ENCODE data around the gene SERAC1. TPM values are rescaled to one million over a fixed set of nuclear protein-coding genes. Genes with fewer than 3 reads are reported as not detected.

The SERAC1 gene
- total and polyA plus RNA-seq, 2 donors (not counting 1 experiment from before 2014, with no cell fraction given): 1.9 to 5.8 TPM

- TF ChIP-seq, protein P1, sequence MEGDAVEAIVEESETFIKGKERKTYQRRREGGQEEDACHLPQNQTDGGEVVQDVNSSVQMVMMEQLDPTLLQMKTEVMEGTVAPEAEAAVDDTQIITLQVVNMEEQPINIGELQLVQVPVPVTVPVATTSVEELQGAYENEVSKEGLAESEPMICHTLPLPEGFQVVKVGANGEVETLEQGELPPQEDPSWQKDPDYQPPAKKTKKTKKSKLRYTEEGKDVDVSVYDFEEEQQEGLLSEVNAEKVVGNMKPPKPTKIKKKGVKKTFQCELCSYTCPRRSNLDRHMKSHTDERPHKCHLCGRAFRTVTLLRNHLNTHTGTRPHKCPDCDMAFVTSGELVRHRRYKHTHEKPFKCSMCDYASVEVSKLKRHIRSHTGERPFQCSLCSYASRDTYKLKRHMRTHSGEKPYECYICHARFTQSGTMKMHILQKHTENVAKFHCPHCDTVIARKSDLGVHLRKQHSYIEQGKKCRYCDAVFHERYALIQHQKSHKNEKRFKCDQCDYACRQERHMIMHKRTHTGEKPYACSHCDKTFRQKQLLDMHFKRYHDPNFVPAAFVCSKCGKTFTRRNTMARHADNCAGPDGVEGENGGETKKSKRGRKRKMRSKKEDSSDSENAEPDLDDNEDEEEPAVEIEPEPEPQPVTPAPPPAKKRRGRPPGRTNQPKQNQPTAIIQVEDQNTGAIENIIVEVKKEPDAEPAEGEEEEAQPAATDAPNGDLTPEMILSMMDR (IDR thresholded peaks at IDR 0.05): no peak
- TF ChIP-seq EZH2 (IDR thresholded peaks at IDR 0.05; ENCODE audit: borderline replicate concordance, insufficient read depth, low read depth, low read length, poor library complexity, severe bottlenecking): no peak
Measured at GRCh38 chr6:158185729-158186456, 17.8 kb upstream of the SERAC1 start.

GRCh38 chr6:158184608-158185007, 16.5 kb upstream of the SERAC1 start:
- Mint-ChIP-seq H3K27ac (no peak overlapping the region), H3K27me3 (no peaks in the 10 kb centered on the region), H3K4me3 (no peak overlapping the region), H3K4me1 (peaks cover 5% of the 10 kb centered on the region), H3K9me3 (ENCODE audit: insufficient read depth) (no peaks in the 10 kb centered on the region)
- POLR2A ChIA-PET: no interaction called here
- Histone ChIP-seq H3K27ac (ENCODE audit: low read length in 2 of 2) (no peak overlapping the region), H3K4me3 (ENCODE audit: control extremely low read depth in 1 of 5, extremely low read depth in 1 of 5, insufficient read depth in 1 of 5, low read depth in 2 of 5, low read length in 4 of 5) (no peak overlapping the region), H3K36me3 (replicated peaks in 1 of 2; ENCODE audit: control extremely low read depth in 1 of 2, control insufficient read depth in 1 of 2, extremely low read depth in 1 of 2, insufficient read depth in 2 of 2, low read length in 1 of 2) (peaks cover 3 to 9% of the 10 kb centered on the region in 2 experiments), H3K27me3 (replicated peaks in 1 of 4; ENCODE audit: control extremely low read depth in 1 of 4, control insufficient read depth in 3 of 4, insufficient read depth in 4 of 4, low read length in 3 of 4) (no peaks in the 10 kb centered on the region), H3K9me3 (ENCODE audit: control extremely low read depth in 1 of 3, control insufficient read depth in 2 of 3, insufficient read depth in 1 of 3, low read length in 2 of 3) (peaks cover 0 to 11% (median 0%) of the 10 kb centered on the region in 3 donors), H3K79me2 (ENCODE audit: control insufficient read depth, insufficient read depth, low read length) (peaks cover 8% of the 10 kb centered on the region), H3K4me1 (ENCODE audit: control insufficient read depth in 2 of 2, insufficient read depth in 2 of 2, low read length in 2 of 2) (no peaks in the 10 kb centered on the region), H4K20me1 (ENCODE audit: control insufficient read depth, insufficient read depth, low read length, poor library complexity, severe bottlenecking) (no peaks in the 10 kb centered on the region), H3K9ac (ENCODE audit: low read length) (no peak overlapping the region), H3K4me2 (replicated peaks; ENCODE audit: low read depth, low read length, poor library complexity, severe bottlenecking) (no peak overlapping the region), H2AFZ (ENCODE audit: insufficient read depth, low read depth, low read length, poor library complexity, severe bottlenecking) (no peak overlapping the region)
- ATAC-seq (ENCODE audit: low read depth) (no peak), DNase-seq (no peak)
- intact Hi-C loops (cut with micrococcal nuclease): no loop called here
- CTCF ChIA-PET: interaction anchor here (0.7 kb wide), 1 partner anchor 188 kb away, joined by 3 read pairs; no protein-coding TSS in a partner anchor
- TF ChIP-seq EZH2 (IDR thresholded peaks at IDR 0.05; ENCODE audit: borderline replicate concordance, insufficient read depth, low read depth, low read length, poor library complexity, severe bottlenecking): no peak
- TF ChIP-seq, protein P1 (IDR thresholded peaks at IDR 0.05): no peak

More at GRCh38 chr6:158185729-158186456, 17.8 kb upstream of the SERAC1 start:
- POLR2A ChIA-PET: no interaction called here
- H3K36me3 ChIP-seq (replicated peaks in 1 of 2; ENCODE audit: control extremely low read depth in 1 of 2, control insufficient read depth in 1 of 2, extremely low read depth in 1 of 2, insufficient read depth in 2 of 2, low read length in 1 of 2): peaks cover 4 to 9% of the 10 kb centered on the region in 2 experiments
- Mint-ChIP-seq H3K9me3 (ENCODE audit: insufficient read depth) (no peaks in the 10 kb centered on the region), H3K4me3 (no peak overlapping the region), H3K27ac (no peak overlapping the region), H3K4me1 (peaks cover 4% of the 10 kb centered on the region), H3K27me3 (no peaks in the 10 kb centered on the region)
- H3K9me3 ChIP-seq (ENCODE audit: control extremely low read depth in 1 of 3, control insufficient read depth in 2 of 3, insufficient read depth in 1 of 3, low read length in 2 of 3): peaks cover 0 to 11% (median 0%) of the 10 kb centered on the region in 3 donors
- no peak overlapping the region for H3K9ac ChIP-seq (ENCODE audit: low read length)
- no peaks in the 10 kb centered on the region for H3K4me1 ChIP-seq (ENCODE audit: control insufficient read depth in 2 of 2, insufficient read depth in 2 of 2, low read length in 2 of 2)
- no peak overlapping the region for H3K27ac ChIP-seq (ENCODE audit: low read length in 2 of 2)
- 42% methylated on average over 1 of the region's 8 CpGs for WGBS (ENCODE audit: insufficient coverage)
- no peak overlapping the region for H2AFZ ChIP-seq (ENCODE audit: insufficient read depth, low read depth, low read length, poor library complexity, severe bottlenecking)
- H3K4me2 ChIP-seq (replicated peaks; ENCODE audit: low read depth, low read length, poor library complexity, severe bottlenecking): no peak overlapping the region
- no peaks in the 10 kb centered on the region for H3K27me3 ChIP-seq (replicated peaks in 1 of 4; ENCODE audit: control extremely low read depth in 1 of 4, control insufficient read depth in 3 of 4, insufficient read depth in 4 of 4, low read length in 3 of 4)
- CTCF ChIA-PET: interaction anchor here (0.7 kb wide), 1 partner anchor 322 kb away, joined by 6 read pairs; no protein-coding TSS in a partner anchor
- DNase-seq (no peak), ATAC-seq (ENCODE audit: low read depth) (no peak)
- H3K4me3 ChIP-seq (ENCODE audit: control extremely low read depth in 1 of 5, extremely low read depth in 1 of 5, insufficient read depth in 1 of 5, low read depth in 2 of 5, low read length in 4 of 5): no peak overlapping the region
- no peaks in the 10 kb centered on the region for H4K20me1 ChIP-seq (ENCODE audit: control insufficient read depth, insufficient read depth, low read length, poor library complexity, severe bottlenecking)
- intact Hi-C loops (cut with micrococcal nuclease): no loop called here
- peaks cover 8% of the 10 kb centered on the region for H3K79me2 ChIP-seq (ENCODE audit: control insufficient read depth, insufficient read depth, low read length)

Measured in B cell (primary cell).